ENCODE measurements around the gene TRIM52. TPM values are rescaled to one million over a fixed set of nuclear protein-coding genes. Genes with fewer than 3 reads are reported as not detected.

Gene TRIM52
- total and polyA plus RNA-seq, 9 of the 15 experiments (the other 6 are each of a cell fraction or from before 2014, with no cell fraction given) = 3.3 to 21.9 (median 13.5) TPM

DNA sequence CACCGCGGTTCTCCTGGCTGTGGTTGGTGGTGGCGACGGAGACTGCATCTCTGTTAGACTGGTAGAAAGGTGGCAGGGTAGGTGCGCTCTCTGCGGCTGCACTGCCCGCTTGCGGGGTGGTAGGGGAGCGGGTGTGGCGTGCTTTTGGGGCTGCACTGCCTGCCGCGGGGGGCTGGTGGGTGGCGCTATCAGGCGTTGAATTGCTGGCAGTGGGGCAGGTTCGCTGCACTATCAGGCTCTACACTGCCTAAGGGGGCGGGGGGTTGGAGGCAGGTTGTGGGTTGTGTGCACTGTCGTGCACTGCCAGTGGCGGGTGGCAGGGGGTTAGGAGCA lies 21.0 kb upstream of the TRIM52 start (continued):
- TF ChIP-seq, protein P1, sequence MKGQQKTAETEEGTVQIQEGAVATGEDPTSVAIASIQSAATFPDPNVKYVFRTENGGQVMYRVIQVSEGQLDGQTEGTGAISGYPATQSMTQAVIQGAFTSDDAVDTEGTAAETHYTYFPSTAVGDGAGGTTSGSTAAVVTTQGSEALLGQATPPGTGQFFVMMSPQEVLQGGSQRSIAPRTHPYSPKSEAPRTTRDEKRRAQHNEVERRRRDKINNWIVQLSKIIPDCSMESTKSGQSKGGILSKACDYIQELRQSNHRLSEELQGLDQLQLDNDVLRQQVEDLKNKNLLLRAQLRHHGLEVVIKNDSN (CRISPR knock-in tag; IDR thresholded peaks at IDR 0.05) = no peak
- TF ChIP-seq EGR1 (conservative IDR thresholded peaks at IDR 0.05) (0 out of 2 replicates have a peak, but pooled peaks have one; percentile 24), ETV1 (tag; conservative IDR thresholded peaks at IDR 0.05; ENCODE audit: low read depth) (no peak)
- TF ChIP-seq, protein P2, sequence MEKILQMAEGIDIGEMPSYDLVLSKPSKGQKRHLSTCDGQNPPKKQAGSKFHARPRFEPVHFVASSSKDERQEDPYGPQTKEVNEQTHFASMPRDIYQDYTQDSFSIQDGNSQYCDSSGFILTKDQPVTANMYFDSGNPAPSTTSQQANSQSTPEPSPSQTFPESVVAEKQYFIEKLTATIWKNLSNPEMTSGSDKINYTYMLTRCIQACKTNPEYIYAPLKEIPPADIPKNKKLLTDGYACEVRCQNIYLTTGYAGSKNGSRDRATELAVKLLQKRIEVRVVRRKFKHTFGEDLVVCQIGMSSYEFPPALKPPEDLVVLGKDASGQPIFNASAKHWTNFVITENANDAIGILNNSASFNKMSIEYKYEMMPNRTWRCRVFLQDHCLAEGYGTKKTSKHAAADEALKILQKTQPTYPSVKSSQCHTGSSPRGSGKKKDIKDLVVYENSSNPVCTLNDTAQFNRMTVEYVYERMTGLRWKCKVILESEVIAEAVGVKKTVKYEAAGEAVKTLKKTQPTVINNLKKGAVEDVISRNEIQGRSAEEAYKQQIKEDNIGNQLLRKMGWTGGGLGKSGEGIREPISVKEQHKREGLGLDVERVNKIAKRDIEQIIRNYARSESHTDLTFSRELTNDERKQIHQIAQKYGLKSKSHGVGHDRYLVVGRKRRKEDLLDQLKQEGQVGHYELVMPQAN (IDR thresholded peaks at IDR 0.05; ENCODE audit: borderline replicate concordance) = 0 out of 2 replicates have a peak, but pooled peaks have one; percentile 29

DNA sequence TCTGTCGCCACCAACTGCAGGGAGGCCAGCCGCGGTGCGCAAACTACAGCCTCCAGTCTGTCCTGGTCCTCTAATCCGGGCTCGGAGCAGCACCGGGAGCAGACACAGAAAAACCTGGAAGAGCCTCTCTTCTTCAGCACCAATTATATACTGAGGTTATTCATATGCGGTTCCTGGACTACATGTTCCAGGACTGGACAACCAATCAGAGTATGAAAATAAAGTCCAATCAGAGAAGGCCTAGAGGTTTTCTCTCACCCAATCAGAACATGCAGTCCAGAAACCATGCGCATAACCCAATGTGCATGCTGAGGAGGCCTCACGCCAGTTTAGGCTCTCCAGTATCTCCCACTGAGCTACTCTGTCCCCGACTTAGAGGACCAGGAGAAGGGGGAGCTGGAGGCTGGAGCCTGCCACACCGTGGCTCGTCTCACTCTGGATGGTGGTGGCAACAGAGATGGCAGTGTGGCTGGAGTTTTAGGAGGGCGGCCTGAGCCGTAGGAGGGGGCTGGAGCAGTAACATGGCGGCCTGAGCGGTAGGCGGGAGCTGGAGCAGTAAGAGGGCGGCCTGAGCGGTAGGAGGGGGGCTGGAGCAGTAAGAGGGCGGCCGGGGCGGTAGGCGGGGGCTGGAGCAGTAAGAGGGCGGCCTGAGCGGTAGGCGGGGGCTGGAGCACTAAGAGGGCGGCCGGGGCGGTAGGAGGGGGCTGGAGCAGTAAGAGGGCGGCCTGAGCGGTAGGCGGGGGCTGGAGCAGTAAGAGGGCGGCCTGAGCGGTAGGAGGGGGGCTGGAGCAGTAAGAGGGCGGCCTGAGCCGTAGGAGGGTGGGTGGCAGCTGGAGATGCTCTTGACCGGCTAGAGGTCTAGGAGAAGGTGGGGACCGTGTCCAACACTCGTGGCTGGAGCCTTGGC lies 20.4 kb upstream of the TRIM52 start:
- Histone ChIP-seq H3K4me3 (peak overlapping the region; percentile 86), H3K27ac (ENCODE audit: extremely low read depth, low read depth, low read length) (peak overlapping the region; percentile 98), H3K79me2 (ENCODE audit: control insufficient read depth, insufficient read depth, low read length) (peaks cover 63% of the 10 kb centered on the region), H3K9me1 (ENCODE audit: control insufficient read depth, insufficient read depth, low read length) (no peaks in the 10 kb centered on the region), H3K36me3 (ENCODE audit: control insufficient read depth, insufficient read depth, low read length) (peaks cover 31% of the 10 kb centered on the region; the same call in 1 of the 3 replicates), H3K9ac (ENCODE audit: insufficient read depth in 1 of 2, low read depth in 2 of 2, low read length in 2 of 2) (peak overlapping the region; percentile 89 to 99), H3K4me2 (ENCODE audit: insufficient read depth, low read length) (peak overlapping the region; percentile 97), H3K4me1 (replicated peaks in 1 of 2; ENCODE audit: control insufficient read depth in 2 of 2, insufficient read depth in 2 of 2, low read length in 2 of 2) (peaks cover 0 to 24% of the 10 kb centered on the region in 2 experiments; a peak in 3 of 5 replicates), H2AFZ (ENCODE audit: low read depth, low read length) (peak overlapping the region; percentile 99), H4K20me1 (replicated peaks; ENCODE audit: control insufficient read depth, insufficient read depth, low read length) (peaks cover 5% of the 10 kb centered on the region; the same call in 1 of the 2 replicates), H3K27me3 (ENCODE audit: control insufficient read depth in 2 of 2, insufficient read depth in 2 of 2, low read length in 2 of 2) (no peaks in the 10 kb centered on the region), H3K9me3 (replicated peaks; ENCODE audit: control insufficient read depth, insufficient read depth, low read depth, low read length) (no peaks in the 10 kb centered on the region)
- FAIRE-seq (peak; percentile 87), ATAC-seq (peak; percentile 99), DNase-seq (ENCODE audit: extremely low read depth in 1 of 4, low spot score in 3 of 4) (peak; percentile 82 to 96 (median 85))
- under 1% methylated on average over 39 of the region's 40 CpGs for WGBS (ENCODE audit: insufficient coverage, low coverage, missing lambda C conversion rate)
- POLR2A ChIA-PET = interaction anchor here (0.5 to 1.7 kb wide), 11 partner anchors 10 to 46 kb away, joined by 3 to 10 read pairs (median 4); partner anchors contain the start of gene RACK1
- intact Hi-C loops (cut with micrococcal nuclease) = no loop called here
- no TSS peak for BruUV-seq (replicated peaks)
- CTCF ChIA-PET (ENCODE audit: low intra/inter-chr PET ratio) = no interaction called here
- in situ Hi-C loops (cut with MboI) = no loop called here
- peak; percentile 13 to 59; a peak in 2 of 4 replicates for TF ChIP-seq FOXK2 (conservative IDR thresholded peaks at IDR 0.05 in 1 of 2, IDR thresholded peaks at IDR 0.05 in 1 of 2; ENCODE audit: low read depth in 2 of 2)
- no peak for TF ChIP-seq SMC3 (conservative IDR thresholded peaks at IDR 0.05; ENCODE audit: insufficient read depth, low read depth, low read length)
- no peak for TF ChIP-seq ZNF212 (CRISPR knock-in tag; IDR thresholded peaks at IDR 0.05)
- TF ChIP-seq KDM5B (IDR thresholded peaks at IDR 0.05; ENCODE audit: insufficient replicate concordance, low read depth, low read length) = peak; percentile 89
- TF ChIP-seq FOXP1 (CRISPR knock-in tag; IDR thresholded peaks at IDR 0.05) = peak; percentile 60; the same call in 1 of the 2 replicates
- TF ChIP-seq ZNF197 (CRISPR knock-in tag; IDR thresholded peaks at IDR 0.05; ENCODE audit: low read depth) = no peak
- no peak for TF ChIP-seq ETV5 (CRISPR knock-in tag; IDR thresholded peaks at IDR 0.05; ENCODE audit: low read depth)
- TF ChIP-seq GABPB1 (CRISPR knock-in tag; IDR thresholded peaks at IDR 0.05) = no peak
- peak; percentile 68 for TF ChIP-seq ASH1L (IDR thresholded peaks at IDR 0.05; ENCODE audit: borderline replicate concordance, low read depth, partially characterized antibody)
- TF ChIP-seq, protein P3, sequence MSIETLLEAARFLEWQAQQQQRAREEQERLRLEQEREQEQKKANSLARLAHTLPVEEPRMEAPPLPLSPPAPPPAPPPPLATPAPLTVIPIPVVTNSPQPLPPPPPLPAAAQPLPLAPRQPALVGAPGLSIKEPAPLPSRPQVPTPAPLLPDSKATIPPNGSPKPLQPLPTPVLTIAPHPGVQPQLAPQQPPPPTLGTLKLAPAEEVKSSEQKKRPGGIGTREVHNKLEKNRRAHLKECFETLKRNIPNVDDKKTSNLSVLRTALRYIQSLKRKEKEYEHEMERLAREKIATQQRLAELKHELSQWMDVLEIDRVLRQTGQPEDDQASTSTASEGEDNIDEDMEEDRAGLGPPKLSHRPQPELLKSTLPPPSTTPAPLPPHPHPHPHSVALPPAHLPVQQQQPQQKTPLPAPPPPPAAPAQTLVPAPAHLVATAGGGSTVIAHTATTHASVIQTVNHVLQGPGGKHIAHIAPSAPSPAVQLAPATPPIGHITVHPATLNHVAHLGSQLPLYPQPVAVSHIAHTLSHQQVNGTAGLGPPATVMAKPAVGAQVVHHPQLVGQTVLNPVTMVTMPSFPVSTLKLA (conservative IDR thresholded peaks at IDR 0.05) = peak; percentile 90 to 96
- TF ChIP-seq SMARCE1 (IDR thresholded peaks at IDR 0.05) = no peak
